Measurements from ENCODE around the gene PEX14.

Gene PEX14

GRCh38 chr1:10601342-10602070 is 126.8 kb downstream of the PEX14 start:
- no peak for DNase-seq (ENCODE audit: low spot score)
- TF ChIP-seq CTCF (IDR thresholded peaks at IDR 0.05; ENCODE audit: borderline replicate concordance, control extremely low read depth, extremely low read depth, insufficient read depth, missing control alignments), result no peak
- in situ Hi-C loops (cut with MboI; ENCODE audit: low sequenced_read_pairs, unreplicated experiment), result no loop called here

GRCh38 chr1:10602936-10603335 is 128.2 kb downstream of the PEX14 start:
- no peak for TF ChIP-seq CTCF (IDR thresholded peaks at IDR 0.05; ENCODE audit: borderline replicate concordance, control extremely low read depth, extremely low read depth, insufficient read depth, missing control alignments)
- no peak for DNase-seq (ENCODE audit: low spot score)
- in situ Hi-C loops (cut with MboI; ENCODE audit: low sequenced_read_pairs, unreplicated experiment), result no loop called here

GRCh38 chr1:10604966-10605365 is 130.2 kb downstream of the PEX14 start:
- TF ChIP-seq CTCF (IDR thresholded peaks at IDR 0.05; ENCODE audit: borderline replicate concordance, control extremely low read depth, extremely low read depth, insufficient read depth, missing control alignments), result no peak
- DNase-seq (ENCODE audit: low spot score), result no peak
- in situ Hi-C loops (cut with MboI; ENCODE audit: low sequenced_read_pairs, unreplicated experiment), result no loop called here

- TF ChIP-seq CTCF (IDR thresholded peaks at IDR 0.05; ENCODE audit: borderline replicate concordance, control extremely low read depth, extremely low read depth, insufficient read depth, missing control alignments), result no peak
- in situ Hi-C loops (cut with MboI; ENCODE audit: low sequenced_read_pairs, unreplicated experiment), result no loop called here
- no peak for DNase-seq (ENCODE audit: low spot score)
Measured at GRCh38 chr1:10606064-10606463, 131.3 kb downstream of the PEX14 start.

GRCh38 chr1:10607228-10607627 is 132.5 kb downstream of the PEX14 start:
- TF ChIP-seq CTCF (IDR thresholded peaks at IDR 0.05; ENCODE audit: borderline replicate concordance, control extremely low read depth, extremely low read depth, insufficient read depth, missing control alignments), result no peak
- no peak for DNase-seq (ENCODE audit: low spot score)
- in situ Hi-C loops (cut with MboI; ENCODE audit: low sequenced_read_pairs, unreplicated experiment), result no loop called here

GRCh38 chr1:10608690-10609089 is 133.9 kb downstream of the PEX14 start:
- in situ Hi-C loops (cut with MboI; ENCODE audit: low sequenced_read_pairs, unreplicated experiment), result no loop called here
- no peak for DNase-seq (ENCODE audit: low spot score)
- no peak for TF ChIP-seq CTCF (IDR thresholded peaks at IDR 0.05; ENCODE audit: borderline replicate concordance, control extremely low read depth, extremely low read depth, insufficient read depth, missing control alignments)

Data from GM13976 (cell line).